Activated gamma-delta T cell treated with Interleukin-2 at 50 U/mL for 16 hours (primary cell): ENCODE measurements around the gene KLF16.
A peak's percentile ranks its signal among the peaks of the same experiment; 100 is the strongest.

Source experiments
- DNase-seq: peaks from one replicate; pipeline ENCODE4 v3.0.0-alpha.2; 2020

Gene KLF16

GRCh38 chr19:1818549-1819195 lies 44.7 kb downstream of the KLF16 start:
- no peak for DNase-seq

GRCh38 chr19:1817553-1818179 lies 45.7 kb downstream of the KLF16 start:
- DNase-seq, result no peak

- no peak for DNase-seq
These were observed 46.7 kb downstream of the KLF16 start for GRCh38 chr19:1816530-1817298.

- no peak for DNase-seq
These were observed 47.5 kb downstream of the KLF16 start for GRCh38 chr19:1815605-1816529.

- no peak for DNase-seq
These were observed 48.4 kb downstream of the KLF16 start for GRCh38 chr19:1814833-1815604.

GRCh38 chr19:1814391-1814790 lies 49.0 kb downstream of the KLF16 start:
- no peak for DNase-seq

- no peak for DNase-seq
These were observed 49.9 kb downstream of the KLF16 start for GRCh38 chr19:1813192-1814182.

GRCh38 chr19:1812426-1813191 lies 50.8 kb downstream of the KLF16 start:
- DNase-seq, result peak; percentile 76

- DNase-seq, result peak; percentile 73
These were observed 51.4 kb downstream of the KLF16 start, which contains the start of gene ATP8B3 for GRCh38 chr19:1811942-1812425. ATP8B3 (minus strand) TSS chr19:1812276; CDS start chr19:1811736, 540 bp downstream.

- DNase-seq, result peak; percentile 33
These were observed 51.9 kb downstream of the KLF16 start for GRCh38 chr19:1811472-1811894.

- no peak for DNase-seq
These were observed 52.8 kb downstream of the KLF16 start for GRCh38 chr19:1810439-1811160.

GRCh38 chr19:1809678-1810077 lies 53.7 kb downstream of the KLF16 start:
- no peak for DNase-seq

- DNase-seq, result no peak
These were observed 55.0 kb downstream of the KLF16 start for GRCh38 chr19:1808395-1808731.

GRCh38 chr19:1807695-1808394 lies 55.5 kb downstream of the KLF16 start:
- DNase-seq, result no peak

- DNase-seq, result no peak
These were observed 56.2 kb downstream of the KLF16 start for GRCh38 chr19:1807030-1807694.

GRCh38 chr19:1806184-1807029 lies 57.0 kb downstream of the KLF16 start:
- no peak for DNase-seq
